Activated CD8-positive, alpha-beta T cell treated with anti-CD3 and anti-CD28 coated beads, Interleukin-2, amount 10 ng/mL, durations not matched to agents 7 days and 5 days (primary cell): ENCODE data around the gene PIGW. TPM values are rescaled to one million over a fixed set of nuclear protein-coding genes. Genes with fewer than 3 reads are reported as not detected.
A peak's percentile ranks its signal among the peaks of the same experiment; 100 is the strongest.
"Not testable (repeated sequence)": the region's sequence is repeated elsewhere in the genome, so short reads cannot be mapped to it uniquely, and the experiment has no call there.

Source experiments
- ATAC-seq: fragments of 150-1000 bp; cut with Tn5 transposase; one replicate; pipeline ENCODE4 v1.10.0; 2021; ENCODE audit warnings: moderate library complexity
- CTCF ChIA-PET: fragments of 350-600 bp; sonication (Branson Sonifier 250); formaldehyde crosslinking; loops from one replicate; lab custom pipeline; 2021; ENCODE audit warnings: antibody characterized with exemption; lab: Charles Lee
- POLR2A ChIA-PET: fragments of 350-600 bp; sonication (Branson Sonifier 250); formaldehyde crosslinking; loops from one replicate; lab custom pipeline; 2021; ENCODE audit warnings: antibody characterized with exemption; lab: Charles Lee
- DNase-seq: peaks from one replicate; pipeline ENCODE4 v3.0.0-alpha.2; 2020
- H3K27ac Mint-ChIP-seq: one replicate; pipeline ENCODE4 v1.8.0; 2021; ENCODE audit warnings: mild to moderate bottlenecking, mixed read lengths
- H3K27me3 Mint-ChIP-seq: one replicate; pipeline ENCODE4 v1.8.0; 2021; ENCODE audit warnings: low read depth, mixed read lengths
- H3K36me3 Mint-ChIP-seq: one replicate; pipeline ENCODE4 v1.8.0; 2021; ENCODE audit warnings: low read depth, mixed read lengths
- H3K4me1 Mint-ChIP-seq: one replicate; pipeline ENCODE4 v1.8.0; 2021; ENCODE audit warnings: low read depth, mixed read lengths
- H3K4me3 Mint-ChIP-seq: one replicate; pipeline ENCODE4 v1.8.0; 2021; ENCODE audit warnings: mild to moderate bottlenecking, mixed read lengths
- H3K9me3 Mint-ChIP-seq: one replicate; pipeline ENCODE4 v1.8.0; 2022; ENCODE audit warnings: mixed read lengths; ENCODE audit not compliant: insufficient read depth
- total RNA-seq, 2 experiments: library from RNA; stranded (reverse); gene quantifications; one replicate each; pipeline ENCODE4 v1.2.3, GENCODE V29; 2021

PIGW gene
- total RNA-seq, 2 experiments from 2014 or later, result 8.0 to 11.7 TPM

DNA sequence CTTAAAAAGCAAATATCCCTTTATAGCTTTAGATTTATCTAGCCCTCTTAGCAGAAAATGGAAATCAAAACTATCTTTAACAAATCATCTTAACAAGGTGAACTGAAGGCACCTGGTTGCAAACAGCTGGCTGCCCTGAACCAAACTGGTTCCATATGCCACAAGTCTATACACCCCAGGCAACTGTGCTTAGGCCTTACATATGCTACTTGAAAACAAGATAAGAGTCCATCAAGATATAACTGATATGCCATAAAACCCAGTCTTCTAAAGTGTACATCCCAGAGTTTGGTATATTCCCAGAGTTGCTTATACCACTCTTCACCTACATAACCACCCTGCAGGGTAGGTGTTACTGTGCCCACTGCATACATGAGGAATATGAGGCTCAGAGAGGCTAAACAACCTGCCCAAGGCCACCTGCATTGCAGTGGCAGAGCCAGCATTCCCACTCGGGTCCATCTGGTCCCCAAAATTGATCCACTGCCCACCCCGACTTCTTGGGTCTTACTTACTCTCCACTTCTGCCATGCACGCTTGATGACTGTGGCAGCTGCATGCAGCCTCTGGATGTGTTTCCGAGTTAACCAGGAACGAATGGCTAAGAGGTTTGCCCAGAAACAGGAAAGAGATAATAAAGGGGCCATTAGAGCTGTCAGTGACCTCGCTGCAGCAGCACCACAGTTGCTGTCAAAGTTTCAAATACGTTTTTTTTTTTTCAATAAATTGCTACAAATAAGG, 36.1 kb upstream of the PIGW start:
- H3K4me1 Mint-ChIP-seq, result no peaks in the 10 kb centered on the region
- peaks cover 56% of the 10 kb centered on the region for H3K36me3 Mint-ChIP-seq
- H3K9me3 Mint-ChIP-seq, result no peaks in the 10 kb centered on the region
- no peak overlapping the region for H3K4me3 Mint-ChIP-seq
- no peaks in the 10 kb centered on the region for H3K27me3 Mint-ChIP-seq
- ChIA-PET POLR2A (no interaction called here), CTCF (no interaction called here)
- DNase-seq (no peak), ATAC-seq (no peak)
- H3K27ac Mint-ChIP-seq, result no peak overlapping the region

- Mint-ChIP-seq H3K27ac (no peak overlapping the region), H3K4me1 (no peaks in the 10 kb centered on the region), H3K27me3 (no peaks in the 10 kb centered on the region), H3K36me3 (peaks cover 57% of the 10 kb centered on the region), H3K4me3 (no peak overlapping the region), H3K9me3 (no peaks in the 10 kb centered on the region)
- DNase-seq, result no peak
- ChIA-PET POLR2A (interaction anchor here (0.6 kb wide), 1 partner anchor 35 kb away, joined by 3 read pairs; no protein-coding TSS in a partner anchor), CTCF (interaction anchor here (1.3 kb wide), 1 partner anchor 34 kb away, joined by 4 read pairs; the partner anchor contains the start of genes MYO19 and PIGW)
- ATAC-seq, result no peak
Measured at GRCh38 chr17:36500745-36501225, 34.0 kb upstream of the PIGW start.

- ChIA-PET CTCF (no interaction called here), POLR2A (no interaction called here)
Measured at GRCh38 chr17:36501351-36501750, 33.4 kb upstream of the PIGW start.

GRCh38 chr17:36501963-36502362, 32.8 kb upstream of the PIGW start:
- H3K4me3 Mint-ChIP-seq, result no peak overlapping the region
- H3K9me3 Mint-ChIP-seq, result no peaks in the 10 kb centered on the region

More at GRCh38 chr17:36501351-36501750, 33.4 kb upstream of the PIGW start:
- Mint-ChIP-seq H3K4me1 (no peaks in the 10 kb centered on the region), H3K4me3 (no peak overlapping the region), H3K27me3 (no peaks in the 10 kb centered on the region), H3K9me3 (no peaks in the 10 kb centered on the region), H3K27ac (no peak overlapping the region), H3K36me3 (peaks cover 57% of the 10 kb centered on the region)
- DNase-seq, result no peak
- no peak for ATAC-seq

GRCh38 chr17:36503456-36504155, 31.2 kb upstream of the PIGW start:
- H3K9me3 Mint-ChIP-seq, result no peaks in the 10 kb centered on the region
- DNase-seq (no peak), ATAC-seq (no peak)
- no peak overlapping the region for H3K27ac Mint-ChIP-seq
- H3K4me3 Mint-ChIP-seq, result no peak overlapping the region
- H3K27me3 Mint-ChIP-seq, result no peaks in the 10 kb centered on the region
- peaks cover 55% of the 10 kb centered on the region for H3K36me3 Mint-ChIP-seq
- POLR2A ChIA-PET, result no interaction called here
- CTCF ChIA-PET, result no interaction called here
- H3K4me1 Mint-ChIP-seq, result no peaks in the 10 kb centered on the region

More at GRCh38 chr17:36501963-36502362, 32.8 kb upstream of the PIGW start:
- DNase-seq (no peak), ATAC-seq (no peak)
- H3K27ac Mint-ChIP-seq, result no peak overlapping the region
- peaks cover 58% of the 10 kb centered on the region for H3K36me3 Mint-ChIP-seq
- ChIA-PET CTCF (no interaction called here), POLR2A (no interaction called here)
- H3K27me3 Mint-ChIP-seq, result no peaks in the 10 kb centered on the region
- H3K4me1 Mint-ChIP-seq, result no peaks in the 10 kb centered on the region

- DNase-seq, result no peak
- ChIA-PET POLR2A (no interaction called here), CTCF (no interaction called here)
- peaks cover 55% of the 10 kb centered on the region for H3K36me3 Mint-ChIP-seq
- no peak for ATAC-seq
- no peak overlapping the region for H3K27ac Mint-ChIP-seq
- H3K4me3 Mint-ChIP-seq, result no peak overlapping the region
- H3K27me3 Mint-ChIP-seq, result no peaks in the 10 kb centered on the region
- no peaks in the 10 kb centered on the region for H3K4me1 Mint-ChIP-seq
- no peaks in the 10 kb centered on the region for H3K9me3 Mint-ChIP-seq
Measured at GRCh38 chr17:36504156-36504545, 30.6 kb upstream of the PIGW start.

- Mint-ChIP-seq H3K27me3 (no peaks in the 10 kb centered on the region), H3K4me3 (no peak overlapping the region), H3K9me3 (no peaks in the 10 kb centered on the region), H3K36me3 (peaks cover 61% of the 10 kb centered on the region), H3K4me1 (no peaks in the 10 kb centered on the region), H3K27ac (no peak overlapping the region)
- DNase-seq (no peak), ATAC-seq (no peak)
- ChIA-PET POLR2A (no interaction called here), CTCF (no interaction called here)
Measured at GRCh38 chr17:36505171-36505570, 29.6 kb upstream of the PIGW start.

DNA sequence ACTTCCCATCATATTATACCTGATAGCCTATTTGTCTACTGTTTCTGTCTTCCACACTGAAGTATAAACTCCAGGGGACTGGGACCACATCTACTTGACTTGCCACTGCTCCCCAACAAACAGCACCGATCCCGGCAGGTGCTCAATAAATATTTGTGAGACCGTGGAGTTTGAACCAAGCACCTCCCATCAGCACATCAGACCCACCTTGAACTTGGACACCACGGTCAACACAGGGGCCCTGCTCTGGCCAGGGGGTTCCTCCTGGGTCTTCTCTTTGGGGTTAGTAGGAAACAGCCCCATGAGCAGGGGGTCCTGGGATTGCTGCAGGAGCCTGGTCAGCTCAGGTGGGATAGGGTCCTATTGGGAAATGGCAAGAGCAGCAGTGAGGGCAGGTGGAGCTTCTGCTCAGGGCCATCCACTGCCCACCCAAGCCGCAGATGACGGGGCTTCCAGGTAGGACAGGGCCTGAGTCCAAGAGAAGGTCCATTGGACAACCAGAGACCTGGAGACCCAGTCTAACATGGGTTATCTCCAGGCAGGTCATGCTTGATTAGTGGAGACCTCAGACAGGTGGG, 28.4 kb upstream of the PIGW start:
- ATAC-seq, result no peak
- no peaks in the 10 kb centered on the region for H3K9me3 Mint-ChIP-seq
- H3K27me3 Mint-ChIP-seq, result no peaks in the 10 kb centered on the region
- no peaks in the 10 kb centered on the region for H3K4me1 Mint-ChIP-seq
- H3K27ac Mint-ChIP-seq, result no peak overlapping the region
- DNase-seq, result no peak
- ChIA-PET CTCF (no interaction called here), POLR2A (no interaction called here)
- H3K36me3 Mint-ChIP-seq, result peaks cover 67% of the 10 kb centered on the region
- no peak overlapping the region for H3K4me3 Mint-ChIP-seq

GRCh38 chr17:36506831-36507230, 28.0 kb upstream of the PIGW start:
- ChIA-PET POLR2A (no interaction called here), CTCF (no interaction called here)
- Mint-ChIP-seq H3K4me3 (no peak overlapping the region), H3K27me3 (no peaks in the 10 kb centered on the region), H3K27ac (peak overlapping the region; percentile 43), H3K9me3 (no peaks in the 10 kb centered on the region), H3K36me3 (peaks cover 70% of the 10 kb centered on the region), H3K4me1 (no peaks in the 10 kb centered on the region)
- ATAC-seq, result no peak
- DNase-seq, result no peak

DNA sequence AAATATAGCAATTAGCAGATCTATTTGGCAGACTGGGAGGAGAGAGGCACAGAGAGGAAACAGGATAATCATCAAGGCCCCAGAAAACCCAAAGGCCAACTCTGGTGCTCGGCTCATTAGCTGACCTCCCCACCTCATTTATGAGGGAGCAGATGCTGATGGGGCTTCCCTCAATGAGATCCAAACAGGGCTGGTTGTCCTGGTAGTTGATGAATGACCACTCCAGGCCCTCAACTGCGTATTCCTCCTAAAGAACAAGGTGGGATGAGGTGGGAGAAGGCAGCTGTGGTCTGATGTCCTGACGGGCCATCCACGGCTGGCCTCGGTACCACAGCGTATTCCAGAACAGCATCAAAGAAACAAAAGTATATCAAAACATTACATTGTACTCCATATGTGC, 27.5 kb upstream of the PIGW start:
- ATAC-seq (no peak), DNase-seq (no peak)
- ChIA-PET CTCF (no interaction called here), POLR2A (no interaction called here)
- no peaks in the 10 kb centered on the region for H3K4me1 Mint-ChIP-seq
- H3K4me3 Mint-ChIP-seq, result no peak overlapping the region
- no peaks in the 10 kb centered on the region for H3K9me3 Mint-ChIP-seq
- peaks cover 68% of the 10 kb centered on the region for H3K36me3 Mint-ChIP-seq
- H3K27me3 Mint-ChIP-seq, result no peaks in the 10 kb centered on the region
- H3K27ac Mint-ChIP-seq, result peak overlapping the region; percentile 43

DNA sequence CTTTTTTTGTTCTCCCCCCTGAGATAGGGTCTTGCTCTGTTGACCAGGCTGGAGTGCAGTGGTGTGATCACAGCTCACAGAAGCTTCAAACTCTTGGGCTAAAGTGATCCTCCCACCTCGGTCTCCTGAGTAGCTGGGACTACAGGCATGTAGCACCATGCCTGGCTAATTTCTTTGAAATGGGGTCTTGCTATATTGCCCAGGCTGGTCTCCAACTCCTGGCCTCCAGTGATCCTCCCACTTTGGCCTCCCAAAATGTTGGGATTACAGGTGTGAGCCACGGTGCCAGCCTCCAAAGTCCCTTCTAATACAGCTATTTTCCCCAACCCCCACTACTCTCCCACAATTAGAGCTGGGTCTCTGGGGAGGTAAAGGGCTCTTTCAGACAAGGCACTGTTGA, 26.3 kb upstream of the PIGW start:
- H3K27ac Mint-ChIP-seq, CTCF ChIA-PET, DNase-seq, H3K4me3 Mint-ChIP-seq, ATAC-seq, H3K4me1 Mint-ChIP-seq, H3K9me3 Mint-ChIP-seq, H3K27me3 Mint-ChIP-seq: not testable (repeated sequence)
- H3K36me3 Mint-ChIP-seq, result peaks cover 66% of the 10 kb centered on the region
- POLR2A ChIA-PET, result interaction anchor here (1.0 kb wide), 1 partner anchor 13 kb away, joined by 3 read pairs; no protein-coding TSS in a partner anchor
